Left forelimb (tissue), 1 donor: ENCODE results near the gene FXYD6.
"Not testable (repeated sequence)": the region's sequence is repeated elsewhere in the genome, so short reads cannot be mapped to it uniquely, and the experiment has no call there.

ENCODE experiments used
- DNase-seq: peaks from one replicate; pipeline ENCODE4 v3.0.0-alpha.2; 2018; ENCODE audit warnings: low spot score

FXYD6 gene

DNA sequence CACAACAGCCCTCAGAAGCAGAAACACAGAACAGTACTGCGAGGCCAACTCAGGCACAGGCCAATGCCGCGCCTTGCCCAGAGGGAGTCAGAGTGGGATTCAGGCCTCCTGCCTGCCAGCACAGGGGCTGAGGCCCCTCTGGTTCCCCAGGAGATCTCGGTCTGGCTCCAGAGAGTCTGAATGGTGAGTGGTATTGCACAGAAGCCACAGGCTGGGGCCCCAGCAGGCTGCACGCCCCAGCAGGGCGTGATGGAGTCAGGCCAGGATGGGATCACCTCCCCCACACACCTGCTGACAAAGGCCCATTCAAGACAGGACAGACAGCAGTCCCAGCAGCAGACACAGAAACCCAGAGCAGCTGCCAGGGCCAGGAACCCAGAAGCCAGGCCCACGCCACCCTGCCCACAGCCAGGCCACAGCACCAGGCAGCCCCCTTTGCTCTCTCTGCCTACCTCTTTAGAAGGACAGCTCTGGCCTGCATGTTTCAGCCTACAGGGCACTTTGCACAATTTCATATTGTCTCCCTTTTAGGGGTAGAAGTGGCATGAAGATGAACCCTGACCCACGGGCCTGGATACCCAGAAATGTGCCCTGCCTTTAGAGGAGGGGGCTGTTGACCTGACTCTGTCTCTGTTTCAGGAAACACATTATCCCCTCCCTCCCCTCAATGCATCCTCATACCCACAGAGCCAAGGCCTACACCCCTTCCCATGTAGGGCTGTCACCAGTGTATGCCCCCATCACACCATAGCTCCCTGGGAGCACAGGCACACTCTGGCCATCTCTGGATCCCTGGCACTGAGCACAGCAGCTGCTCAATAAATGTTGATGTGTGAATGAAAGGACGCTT is 6.1 kb downstream of the FXYD6 start:
- DNase-seq: peak; percentile 66

DNA sequence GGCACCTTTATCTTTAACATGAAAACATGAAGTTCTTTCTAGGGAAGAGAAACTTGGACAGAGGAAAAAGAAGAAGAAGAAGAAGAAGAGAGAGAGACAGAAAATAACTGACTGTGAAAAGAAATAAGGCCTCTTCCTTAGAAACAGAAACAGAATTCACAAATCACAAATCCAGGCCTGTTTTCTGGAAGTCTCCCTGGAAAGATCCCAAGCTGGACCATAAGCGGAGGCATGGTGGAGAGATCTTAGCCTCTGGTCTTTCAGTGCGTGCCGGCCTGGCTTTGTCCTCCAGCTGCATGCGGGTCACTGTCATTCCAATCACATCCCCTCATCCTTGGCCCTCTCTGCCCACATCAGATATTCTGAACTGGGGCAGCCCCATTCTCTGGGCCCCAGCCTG is 6.9 kb downstream of the FXYD6 start:
- peak; percentile 40 for DNase-seq

DNA sequence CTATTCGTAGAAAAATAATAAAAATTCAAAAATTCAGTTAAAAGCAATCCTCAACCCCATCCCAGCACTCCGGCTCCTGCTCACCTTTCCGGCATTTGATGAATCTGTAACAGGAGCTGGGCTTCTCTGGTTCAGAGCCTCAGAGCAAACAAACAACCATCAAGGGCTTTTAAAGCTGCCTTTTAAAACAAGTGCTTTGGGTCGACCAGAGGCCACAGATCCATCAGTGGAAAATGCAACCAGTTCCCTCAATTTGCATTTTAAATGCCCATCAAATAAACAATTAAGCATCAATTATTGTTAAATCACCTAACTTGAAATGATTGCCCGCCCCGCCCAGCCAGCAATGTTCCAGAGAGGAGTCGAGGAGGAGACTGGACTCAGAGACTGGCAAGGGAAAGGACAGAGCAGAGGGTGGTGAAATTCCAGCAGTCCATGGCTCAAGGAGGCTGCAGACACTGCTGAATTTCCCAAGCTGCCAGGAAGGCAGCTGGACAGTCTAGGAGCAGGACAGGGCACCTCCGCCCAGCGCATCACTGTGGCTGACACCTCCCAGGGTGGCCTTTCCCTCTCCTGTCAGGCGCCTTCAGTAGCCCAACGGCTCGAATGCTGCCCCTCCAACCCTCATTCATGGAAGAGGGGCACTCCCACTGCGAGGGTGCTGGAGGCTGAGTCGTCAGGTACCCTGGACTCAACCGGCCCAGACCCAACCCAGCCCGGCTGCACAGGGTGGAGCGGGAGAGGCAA is 7.5 kb downstream of the FXYD6 start:
- peak; percentile 51 for DNase-seq

DNA sequence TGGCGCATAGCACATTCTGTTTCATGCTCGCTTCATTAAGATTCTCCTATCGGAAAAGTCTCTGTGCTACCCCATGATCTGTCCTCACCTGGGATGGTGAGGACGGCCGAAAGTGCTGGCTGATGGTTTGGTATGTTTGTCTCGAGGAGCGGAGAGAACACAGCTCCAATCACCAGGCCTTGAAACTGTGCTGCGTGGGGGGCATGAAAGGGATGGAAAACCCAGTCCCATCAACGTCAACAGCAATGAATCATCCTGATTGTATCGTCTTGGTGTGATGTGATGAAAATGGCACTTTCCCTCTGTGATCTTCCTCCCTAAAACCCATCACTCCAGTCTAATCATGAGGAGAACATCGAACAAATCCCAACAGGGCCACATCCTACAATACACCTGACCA is 8.4 kb downstream of the FXYD6 start:
- no peak for DNase-seq

DNA sequence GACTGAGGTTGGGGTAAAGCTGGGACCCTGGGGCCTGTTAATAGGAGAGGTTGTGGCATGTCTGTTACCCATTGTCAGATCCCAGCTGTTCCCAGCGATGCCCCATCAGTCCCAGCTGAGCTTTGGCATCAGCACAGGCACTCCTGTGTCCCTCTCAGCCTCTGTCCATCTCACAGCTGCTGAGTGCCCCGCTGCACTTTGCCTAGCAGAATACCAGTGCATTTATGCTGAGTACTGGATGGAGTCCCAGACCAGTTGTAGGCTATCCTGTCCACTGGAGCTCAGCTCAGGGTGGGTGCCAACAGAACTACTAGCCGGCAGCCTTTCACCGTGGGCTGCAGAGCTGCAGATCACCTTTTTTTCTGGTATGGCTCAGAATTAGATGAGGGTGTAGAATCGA is 9.9 kb downstream of the FXYD6 start:
- peak; percentile 52 for DNase-seq

DNA sequence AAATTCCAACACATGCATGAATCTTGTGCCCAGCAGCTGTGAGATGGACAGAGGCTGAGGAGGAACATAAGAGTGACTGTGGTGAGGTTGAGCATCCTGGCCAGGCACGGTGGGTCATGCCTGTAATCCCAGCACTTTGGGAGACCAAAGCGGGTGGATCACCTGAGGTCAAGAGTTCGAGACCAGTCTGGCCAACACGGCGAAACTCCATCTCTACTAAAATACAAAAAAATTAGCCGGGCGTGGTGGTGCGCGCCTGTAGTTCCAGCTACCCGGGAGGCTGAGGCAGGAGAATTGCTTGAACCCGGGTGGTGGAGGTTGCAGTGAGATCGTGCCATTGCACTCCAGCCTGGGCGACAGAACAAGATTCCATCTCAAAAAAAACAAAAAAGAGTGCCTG is 10.9 kb downstream of the FXYD6 start:
- not testable (repeated sequence) for DNase-seq

DNA sequence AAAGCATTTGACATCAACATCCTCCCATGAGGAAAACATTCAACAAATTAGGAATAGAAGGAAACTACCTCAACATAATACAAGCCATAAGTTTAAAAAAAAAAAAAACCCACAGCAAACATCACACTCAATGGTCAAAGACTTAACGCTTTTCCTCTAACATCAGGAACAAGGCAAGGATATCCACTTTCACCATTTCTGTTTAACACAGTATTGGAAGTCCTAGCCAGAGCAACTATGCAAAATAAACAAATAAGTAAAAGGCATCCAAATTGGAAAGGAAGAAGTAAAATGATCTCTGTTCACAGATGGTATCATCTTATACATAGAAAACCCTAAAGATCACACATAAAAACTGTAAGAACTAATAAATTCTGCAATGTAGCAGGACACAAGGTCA is 13.1 kb downstream of the FXYD6 start:
- no peak for DNase-seq

DNA sequence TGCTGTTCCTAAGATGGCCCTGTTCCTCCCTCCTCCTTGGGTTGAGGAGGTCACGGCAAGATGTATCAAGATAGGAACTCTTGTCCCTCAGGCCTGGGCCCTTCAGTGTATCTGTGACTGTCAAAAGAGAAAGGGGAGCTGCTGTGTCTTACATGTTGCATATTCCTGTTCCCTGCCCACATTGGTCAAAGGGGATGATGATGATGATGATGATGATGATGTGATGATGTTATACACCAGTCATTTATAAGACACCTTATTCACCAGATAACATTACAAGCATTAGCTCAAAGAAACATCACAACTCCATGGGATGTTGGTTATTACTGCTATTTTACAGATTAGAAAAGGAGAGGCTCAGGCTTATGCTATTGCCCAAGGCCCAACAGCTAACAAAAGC is 13.7 kb downstream of the FXYD6 start:
- DNase-seq: peak; percentile 37

DNA sequence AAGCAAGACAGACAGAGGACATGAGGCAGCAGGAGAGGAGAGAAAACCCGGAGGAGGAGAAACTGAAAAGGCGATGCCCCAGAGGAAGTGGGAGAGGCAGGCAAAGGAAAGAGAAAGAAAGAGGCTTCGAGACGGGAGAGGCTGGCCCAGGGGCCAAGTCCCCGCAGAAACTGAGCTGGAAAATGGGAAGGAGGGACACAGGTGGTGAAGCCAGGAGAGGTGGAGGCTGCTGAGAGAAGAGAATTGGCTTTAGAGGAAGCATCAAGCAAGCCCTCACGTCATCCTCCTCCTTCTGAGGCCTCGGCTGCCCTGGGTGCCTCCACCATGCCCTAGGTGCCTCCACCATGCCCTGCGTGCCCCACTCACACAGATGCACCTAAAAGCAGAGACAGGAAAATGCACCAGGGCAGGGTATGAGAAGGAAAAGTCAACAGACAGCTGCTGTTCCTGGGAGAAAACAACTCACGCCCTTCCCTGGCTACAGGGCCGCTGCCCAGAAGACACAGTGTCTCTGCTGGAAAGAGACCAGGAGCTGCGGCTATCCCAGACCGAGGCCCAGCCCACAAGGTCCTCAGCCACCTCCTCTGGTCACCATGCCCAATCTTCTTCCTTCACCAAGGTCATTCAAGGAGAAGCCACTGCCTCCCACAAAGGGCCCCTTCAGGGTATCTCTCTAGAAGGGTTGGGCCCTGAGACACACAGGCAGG is 14.3 kb downstream of the FXYD6 start:
- DNase-seq: peak; percentile 63

DNA sequence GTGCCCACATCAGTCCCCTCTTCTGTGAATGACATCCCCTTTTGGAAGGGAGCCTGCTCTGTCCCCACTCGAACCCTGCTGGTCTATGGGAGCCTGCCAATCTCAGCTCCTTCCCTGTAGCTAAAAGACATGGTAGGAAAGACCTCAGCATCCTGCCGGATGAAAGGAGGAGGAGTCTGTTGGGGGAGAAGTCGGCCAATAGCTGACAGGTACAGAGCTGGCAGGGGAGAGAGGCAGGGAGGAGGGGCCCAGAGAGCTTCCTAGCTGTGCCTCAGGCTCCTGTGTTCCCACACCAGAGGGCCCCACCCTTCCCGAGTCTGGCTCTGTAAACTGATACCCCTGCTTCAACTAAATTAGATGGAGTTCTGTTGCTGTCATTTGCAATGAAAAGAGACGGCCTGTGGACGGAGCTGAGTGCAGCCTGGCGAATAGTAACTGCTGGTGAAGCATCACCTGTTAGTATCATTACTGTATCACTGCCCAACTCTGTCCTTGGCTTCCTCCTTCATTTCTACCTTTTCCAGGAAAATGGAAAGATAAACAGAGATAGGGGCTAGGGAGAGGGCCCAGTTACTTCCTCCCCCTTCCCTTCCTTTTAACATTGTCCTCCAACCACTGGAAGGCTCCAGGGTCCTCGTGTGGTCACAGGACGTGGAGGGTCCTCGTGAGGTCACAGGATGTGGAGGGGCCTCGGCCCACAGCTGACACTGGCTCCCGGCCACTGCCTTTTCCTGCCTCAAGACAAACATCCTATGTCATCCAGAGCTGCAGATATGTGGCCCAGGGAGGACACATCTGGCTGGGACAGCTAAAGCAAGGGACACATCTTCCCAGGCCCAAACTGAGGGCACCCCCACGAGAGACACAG is 15.1 kb downstream of the FXYD6 start:
- peak; percentile 71 for DNase-seq

DNA sequence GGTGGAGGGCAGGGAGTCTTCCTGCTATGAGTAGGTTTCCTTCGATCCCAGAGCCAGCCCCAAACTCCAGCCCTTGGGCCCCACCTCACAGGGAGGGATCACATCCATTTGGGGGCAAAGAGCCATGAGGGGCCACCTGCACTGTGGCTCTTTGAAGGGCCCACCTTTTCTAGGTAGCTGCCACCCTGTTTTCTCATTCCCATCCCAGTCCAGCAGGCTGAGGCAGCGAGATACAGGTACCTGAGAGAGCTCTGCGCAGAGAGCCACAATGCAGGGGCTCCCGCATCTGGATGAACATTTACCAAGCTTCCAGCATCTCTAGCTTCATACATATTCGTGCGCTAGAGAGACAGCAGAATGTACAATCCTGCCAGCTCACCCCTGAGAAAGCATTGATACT is 16.3 kb downstream of the FXYD6 start:
- peak; percentile 51 for DNase-seq

DNA sequence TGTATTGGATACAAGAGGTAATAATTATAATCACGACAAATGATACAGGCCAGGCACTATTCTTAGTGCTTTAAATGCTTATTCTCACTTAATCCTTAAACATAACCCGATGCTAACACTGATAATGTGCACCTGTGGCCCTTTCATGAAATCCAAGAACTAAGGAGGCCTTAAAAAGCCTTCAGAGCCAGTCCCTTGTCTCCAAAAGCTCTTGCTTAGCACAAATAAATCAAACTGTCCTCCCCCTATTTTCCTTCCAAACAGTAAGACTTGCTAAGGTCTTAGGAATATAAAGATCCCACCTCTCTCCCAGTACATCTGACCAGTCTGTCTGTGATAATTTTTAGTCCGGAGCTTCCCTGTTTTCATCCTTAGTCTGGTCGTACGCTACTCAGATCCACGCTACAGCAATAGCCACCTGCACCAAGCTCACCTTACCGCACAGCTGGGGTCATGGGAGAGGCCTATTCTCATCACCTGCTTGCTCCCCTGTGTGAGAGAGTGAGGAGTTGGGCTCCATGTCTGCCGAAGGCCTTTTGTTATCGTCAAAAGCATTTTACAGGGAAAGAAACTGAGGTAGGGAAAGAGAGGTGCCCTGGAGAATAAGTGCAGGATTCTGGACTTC is 16.9 kb downstream of the FXYD6 start:
- DNase-seq: peak; percentile 25

DNA sequence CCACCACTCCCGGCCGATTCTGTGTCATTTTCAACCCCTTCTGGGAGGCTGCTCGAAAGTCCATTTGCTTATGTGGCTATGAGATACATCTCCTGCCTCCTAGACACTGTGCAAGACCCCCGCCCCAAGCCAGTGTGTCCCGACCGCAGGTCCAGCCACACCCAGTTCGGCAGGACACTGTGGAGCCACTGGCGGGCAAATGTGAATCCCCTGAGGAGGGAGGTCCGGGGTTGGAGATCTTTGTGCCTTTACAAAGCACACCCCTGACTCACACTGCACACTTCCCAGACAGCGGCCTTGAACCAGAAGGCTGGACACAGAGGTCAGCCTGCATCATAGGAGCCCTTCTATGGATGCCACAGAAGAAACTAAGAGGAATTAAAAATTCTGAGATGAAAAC is 17.4 kb downstream of the FXYD6 start:
- peak; percentile 54 for DNase-seq

DNA sequence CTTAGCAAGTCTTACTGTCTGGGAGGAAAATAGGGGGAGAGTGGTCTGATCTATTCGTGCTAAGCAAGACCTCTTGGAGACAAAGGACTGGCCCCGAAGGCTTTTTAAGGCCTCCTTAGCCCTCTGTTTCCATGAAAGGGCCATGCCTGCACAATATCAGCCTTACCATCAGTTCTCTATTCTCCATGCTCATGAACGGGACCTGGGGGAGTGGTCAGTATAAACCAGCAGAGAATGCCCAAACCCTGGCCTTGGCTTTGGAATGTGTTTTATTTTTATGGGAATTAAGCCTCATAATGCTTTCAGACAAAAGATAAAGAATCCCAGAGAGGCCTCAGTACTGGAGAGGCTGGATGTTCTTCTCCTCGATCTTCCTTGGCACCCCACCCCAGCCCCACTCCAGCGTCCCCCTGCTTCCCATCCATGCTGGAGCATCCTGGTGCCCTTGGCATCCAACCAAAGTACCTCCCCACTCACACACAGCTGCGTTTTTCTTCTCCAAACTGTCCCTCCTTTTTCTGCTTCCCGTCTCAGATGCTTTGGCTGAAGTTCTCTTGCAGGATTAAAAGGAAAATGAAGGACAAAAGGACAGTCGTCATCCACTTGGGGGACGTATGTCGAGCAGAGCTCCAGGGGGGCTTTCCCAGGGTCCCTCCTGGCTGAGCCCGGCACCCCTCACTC is 18.6 kb downstream of the FXYD6 start:
- DNase-seq: peak; percentile 61

DNA sequence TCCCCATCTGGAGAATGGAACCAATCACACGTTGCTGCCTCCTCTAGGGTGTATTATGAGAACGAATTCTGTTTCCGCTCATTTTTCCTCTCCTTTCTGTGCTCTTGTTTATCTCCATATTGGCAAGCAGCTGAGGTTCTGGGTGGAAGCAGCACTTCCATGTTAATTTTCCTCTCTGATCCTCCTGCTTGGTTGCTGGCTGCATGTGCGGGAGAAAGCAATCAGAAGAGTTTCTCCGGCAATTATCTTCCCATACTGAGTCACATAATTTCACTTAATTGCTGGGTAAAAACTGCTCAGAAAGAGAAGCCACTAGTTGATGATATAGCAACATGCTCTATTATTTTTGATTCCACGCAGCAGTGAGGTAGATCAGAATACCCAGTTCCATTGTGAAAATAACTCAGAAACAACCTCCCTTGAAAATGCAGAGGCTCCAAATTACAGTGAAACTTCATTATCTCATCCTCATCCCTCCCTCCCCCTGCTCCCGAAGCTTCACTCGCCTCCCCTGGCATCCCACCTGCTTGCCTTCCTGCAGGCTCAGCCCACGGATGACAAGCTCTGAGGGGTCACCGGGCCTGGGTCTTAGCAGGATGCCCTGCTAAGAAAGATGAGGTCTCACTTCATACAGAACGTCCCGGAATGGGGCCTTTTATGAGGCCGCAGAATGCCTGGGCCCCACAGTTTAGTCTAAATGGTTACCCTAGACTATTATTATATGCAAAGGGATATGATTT is 20.4 kb downstream of the FXYD6 start:
- DNase-seq: peak; percentile 52

DNA sequence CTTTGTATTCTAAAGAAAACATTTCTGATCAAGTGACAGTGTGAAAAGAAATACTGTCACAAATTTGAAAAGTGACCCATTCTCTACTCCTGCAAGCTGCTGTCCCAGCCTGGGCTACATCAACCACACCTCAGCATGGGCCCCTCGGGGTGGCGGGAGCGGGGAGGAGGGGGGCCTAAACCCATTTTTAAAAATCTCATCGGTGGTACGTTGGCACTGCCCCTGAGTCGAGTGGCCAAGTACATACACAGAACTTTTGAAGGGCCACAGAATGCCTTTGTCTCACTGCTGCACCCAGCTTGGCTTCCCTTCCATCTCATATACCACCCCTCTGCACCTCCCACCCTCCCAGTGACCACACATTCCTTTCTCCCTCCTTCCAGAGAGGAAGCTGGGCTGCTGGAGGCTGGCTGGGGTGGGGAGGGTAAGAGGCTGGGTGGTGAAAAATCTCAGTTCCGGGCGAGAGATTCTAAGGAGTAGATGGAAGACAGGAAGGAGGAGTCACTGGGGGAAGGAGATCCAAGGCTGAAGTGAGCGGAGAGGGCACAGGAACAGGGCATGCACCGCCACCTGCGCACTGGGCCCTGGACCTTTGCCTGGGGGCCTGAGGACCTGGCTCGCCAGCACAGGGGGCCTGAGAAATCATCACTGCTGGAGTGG is 21.1 kb downstream of the FXYD6 start:
- peak; percentile 50 for DNase-seq

DNA sequence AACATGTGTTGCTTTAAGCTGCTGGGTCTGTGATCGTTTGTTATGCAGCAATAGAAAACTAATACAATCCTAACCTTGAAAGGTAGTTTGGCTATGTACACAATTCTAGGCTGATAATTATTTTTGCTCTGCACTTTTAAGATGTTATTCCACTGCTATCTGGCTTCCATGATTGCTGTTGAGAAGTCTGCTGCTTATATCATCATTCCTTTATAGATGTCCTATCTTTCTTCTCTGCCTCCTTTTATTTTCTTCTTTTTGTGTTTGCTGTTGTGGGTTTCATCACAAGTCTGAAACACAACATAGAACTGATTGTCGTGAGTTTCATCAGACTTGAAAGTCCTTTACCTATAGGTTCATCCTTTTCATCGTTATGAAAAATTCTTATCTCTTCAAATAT is 24.1 kb downstream of the FXYD6 start:
- DNase-seq: no peak

DNA sequence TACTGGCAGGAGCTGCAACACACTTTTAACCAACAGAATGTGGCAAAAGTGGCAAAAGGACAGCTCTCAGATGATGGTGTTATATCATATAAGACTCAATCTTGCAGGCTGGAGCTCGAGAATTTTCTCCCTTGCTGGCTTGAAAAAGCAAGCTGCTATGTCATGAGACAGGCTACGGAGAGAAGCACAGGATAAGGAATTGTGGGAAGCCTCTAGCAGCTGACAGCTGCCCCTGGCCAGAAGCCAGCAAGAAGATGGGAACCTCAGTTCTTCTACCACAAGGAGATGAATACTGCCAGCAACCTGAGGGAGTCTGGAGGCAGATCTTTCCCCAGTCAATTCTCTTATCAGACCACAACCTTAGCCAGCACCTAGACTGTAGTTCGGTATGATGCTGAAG is 24.6 kb downstream of the FXYD6 start:
- DNase-seq: peak; percentile 31

DNA sequence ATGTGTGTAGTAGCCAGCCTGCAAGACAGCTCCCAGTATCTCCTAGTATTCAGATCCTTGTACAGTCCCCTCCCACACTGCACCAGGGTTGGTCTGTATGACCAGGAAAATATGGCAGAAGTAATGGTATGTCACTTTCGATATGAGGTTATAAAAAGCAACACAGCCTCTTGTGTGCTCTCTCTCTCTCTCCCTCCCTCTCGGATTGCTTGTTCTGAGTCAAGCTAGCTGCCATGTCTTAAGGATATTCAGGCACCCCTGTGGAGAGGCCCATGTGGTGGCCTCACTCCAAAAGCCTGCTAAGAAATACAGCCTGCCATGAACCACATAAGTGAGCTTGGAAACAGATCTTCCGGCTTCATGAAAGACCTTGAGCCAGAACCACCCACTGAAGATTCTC is 25.4 kb downstream of the FXYD6 start:
- peak; percentile 61 for DNase-seq
